Loucy (cell line): Measurements from ENCODE around the gene FOXP1.

Source experiments
- H2AFZ ChIP-seq: fragments of 200-600 bp; sonication (generic); 2 replicates; pipeline ENCODE4 v1.6.0; 2016; ENCODE audit warnings: antibody characterized with exemption, mild to moderate bottlenecking, low read length, moderate library complexity
- H3F3A ChIP-seq: fragments of 200-600 bp; 2 replicates; pipeline ENCODE4 v1.6.0; 2016; ENCODE audit warnings: antibody characterized with exemption, low read depth, mild to moderate bottlenecking
- H3K27me3 ChIP-seq: fragments of 200-600 bp; sonication (generic); 2 replicates; pipeline ENCODE4 v1.6.1; 2014; ENCODE audit warnings: low read length, mild to moderate bottlenecking; ENCODE audit not compliant: insufficient read depth, poor library complexity, severe bottlenecking
- H3K36me3 ChIP-seq: fragments of 200-600 bp; sonication (generic); 2 replicates; pipeline ENCODE4 v1.6.1; 2016; ENCODE audit warnings: low read length; ENCODE audit not compliant: insufficient read depth
- H3K4me1 ChIP-seq: fragments of 200-600 bp; sonication (generic); 2 replicates; pipeline ENCODE4 v1.5.1; 2014; ENCODE audit warnings: low read length, mild to moderate bottlenecking; ENCODE audit not compliant: insufficient read depth, poor library complexity, severe bottlenecking
- H3K4me2 ChIP-seq: fragments of 200-600 bp; sonication (generic); 2 replicates; pipeline ENCODE4 v1.6.0; 2014; ENCODE audit warnings: antibody characterized with exemption, low read length, low read depth, mild to moderate bottlenecking; ENCODE audit not compliant: poor library complexity, severe bottlenecking
- H3K4me3 ChIP-seq: fragments of 200-600 bp; sonication (generic); 2 replicates; pipeline ENCODE4 v1.5.1; 2014; ENCODE audit warnings: low read length, mild to moderate bottlenecking, mixed read lengths; ENCODE audit not compliant: poor library complexity, severe bottlenecking
- H3K79me2 ChIP-seq: fragments of 200-600 bp; sonication (generic); 2 replicates; pipeline ENCODE4 v1.6.1; 2014; ENCODE audit warnings: low read length; ENCODE audit not compliant: insufficient read depth
- H3K9ac ChIP-seq: fragments of 200-600 bp; sonication (generic); 2 replicates; pipeline ENCODE4 v1.6.0; 2014; ENCODE audit warnings: mild to moderate bottlenecking, low read depth, low read length, moderate library complexity; ENCODE audit not compliant: poor library complexity, severe bottlenecking
- H3K9me2 ChIP-seq: fragments of 200-600 bp; sonication (generic); replicated peaks from 2 replicates; pipeline ENCODE4 v1.6.1; 2016; ENCODE audit warnings: low read depth, low read length, mixed read lengths
- H3K9me3 ChIP-seq: fragments of 200-600 bp; sonication (generic); 2 replicates; pipeline ENCODE4 v1.6.1; 2014; ENCODE audit warnings: mild to moderate bottlenecking, antibody characterized with exemption, low read length, low read depth; ENCODE audit not compliant: insufficient read depth
- H4K20me1 ChIP-seq: fragments of 200-600 bp; sonication (generic); 2 replicates; pipeline ENCODE4 v1.6.0; 2014; ENCODE audit warnings: antibody characterized with exemption, low read length, mild to moderate bottlenecking; ENCODE audit not compliant: insufficient read depth, poor library complexity, severe bottlenecking
- CTCF ChIP-seq: fragments of 200-600 bp; sonication (generic); conservative IDR thresholded peaks from 2 replicates; pipeline ENCODE4 v1.5.1; 2014; ENCODE audit warnings: mild to moderate bottlenecking, antibody characterized with exemption, low read length
- EZH2phosphoT487 ChIP-seq: fragments of 200-600 bp; IDR thresholded peaks from 2 replicates; pipeline ENCODE4 v1.6.1; 2018; ENCODE audit warnings: antibody characterized with exemption, mild to moderate bottlenecking, moderate library complexity, borderline replicate concordance

FOXP1 gene

GRCh38 chr3:71533588-71533987 is 49.9 kb downstream of the FOXP1 start:
- Histone ChIP-seq H3K4me2 (no peak overlapping the region), H2AFZ (no peak overlapping the region), H3K4me3 (no peak overlapping the region), H3K27me3 (no peaks in the 10 kb centered on the region), H3K9me2 (no peaks in the 10 kb centered on the region), H3K36me3 (no peaks in the 10 kb centered on the region; the same call in 1 of the 2 replicates), H3K9ac (no peak overlapping the region), H3K79me2 (peaks cover 29% of the 10 kb centered on the region; the same call in 1 of the 2 replicates), H3F3A (no peaks in the 10 kb centered on the region), H3K4me1 (peaks cover 46% of the 10 kb centered on the region), H3K9me3 (no peaks in the 10 kb centered on the region), H4K20me1 (no peaks in the 10 kb centered on the region)
- TF ChIP-seq EZH2phosphoT487 (no peak), CTCF (no peak)

- Histone ChIP-seq H4K20me1 (no peaks in the 10 kb centered on the region), H3K4me1 (peaks cover 46% of the 10 kb centered on the region), H3K79me2 (peaks cover 29% of the 10 kb centered on the region; the same call in 1 of the 2 replicates), H3K9ac (no peak overlapping the region), H3K9me3 (no peaks in the 10 kb centered on the region), H3K4me2 (no peak overlapping the region), H3K4me3 (no peak overlapping the region), H3K27me3 (no peaks in the 10 kb centered on the region), H3K9me2 (no peaks in the 10 kb centered on the region), H3K36me3 (no peaks in the 10 kb centered on the region; the same call in 1 of the 2 replicates), H2AFZ (no peak overlapping the region), H3F3A (no peaks in the 10 kb centered on the region)
- no peak for TF ChIP-seq EZH2phosphoT487
- TF ChIP-seq CTCF: no peak
These were observed 50.7 kb downstream of the FOXP1 start for GRCh38 chr3:71532639-71533395.

GRCh38 chr3:71530903-71531530 is 52.5 kb downstream of the FOXP1 start:
- H3K79me2 ChIP-seq: peaks cover 30% of the 10 kb centered on the region; the same call in 1 of the 2 replicates
- no peak overlapping the region for H3K9ac ChIP-seq
- H3K4me1 ChIP-seq: peaks cover 31% of the 10 kb centered on the region
- H3K27me3 ChIP-seq: no peaks in the 10 kb centered on the region
- no peaks in the 10 kb centered on the region for H3F3A ChIP-seq
- H2AFZ ChIP-seq: no peak overlapping the region
- no peaks in the 10 kb centered on the region for H3K9me2 ChIP-seq
- no peak overlapping the region for H3K4me2 ChIP-seq
- no peaks in the 10 kb centered on the region for H3K9me3 ChIP-seq
- H3K36me3 ChIP-seq: no peaks in the 10 kb centered on the region; the same call in 1 of the 2 replicates
- no peaks in the 10 kb centered on the region for H4K20me1 ChIP-seq
- TF ChIP-seq EZH2phosphoT487: no peak
- H3K4me3 ChIP-seq: no peak overlapping the region
